ENCODE data around the gene GALNTL6. TPM values are rescaled to one million over a fixed set of nuclear protein-coding genes. Genes with fewer than 3 reads are reported as not detected.

The GALNTL6 gene
- total and polyA plus RNA-seq, 2 of the 4 experiments (the other 2 are of a cell fraction): under 0.01 TPM; not detected in 1

DNA sequence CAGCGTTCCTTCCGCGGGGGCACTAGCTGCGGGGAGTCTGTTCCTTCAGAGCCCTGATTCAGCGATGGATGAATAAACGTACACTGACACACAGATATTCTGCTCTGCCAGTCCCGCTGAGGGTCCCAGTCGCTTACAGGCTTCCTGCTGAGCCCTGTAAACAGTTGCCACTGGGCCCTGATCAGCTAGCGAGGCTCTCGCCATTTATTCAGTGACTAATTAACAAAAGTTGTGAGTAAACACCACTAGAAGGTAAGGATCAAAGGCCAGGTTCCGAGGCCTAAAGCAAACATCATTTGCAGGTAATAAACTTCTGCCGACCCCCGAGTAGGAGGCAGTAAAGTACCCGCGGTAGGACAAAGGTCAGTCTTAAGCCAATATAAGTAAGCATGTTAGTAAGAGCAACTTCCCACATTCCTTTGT, 912.8 kb downstream of the GALNTL6 start:
- no peaks in the 10 kb centered on the region for H3K4me1 ChIP-seq (ENCODE audit: control insufficient read depth, insufficient read depth, low read length)
- ChIA-PET POLR2A (ENCODE audit: unreplicated experiment) (no interaction called here), CTCF (interaction anchor here (0.9 kb wide), 1 partner anchor 16 kb away, joined by 4 read pairs; no protein-coding TSS in a partner anchor)
- H3K27me3 ChIP-seq (ENCODE audit: control insufficient read depth, insufficient read depth, low read length): no peaks in the 10 kb centered on the region
- H3K36me3 ChIP-seq (ENCODE audit: control insufficient read depth, insufficient read depth, low read length): no peaks in the 10 kb centered on the region
- no peak overlapping the region for H4K91ac ChIP-seq (ENCODE audit: insufficient read depth, low read depth, low read length)
- H3K79me1 ChIP-seq (ENCODE audit: low read depth in 1 of 2, low read length in 2 of 2): no peaks in the 10 kb centered on the region
- H3K9ac ChIP-seq (ENCODE audit: low read depth, low read length): no peak overlapping the region
- H2AK5ac ChIP-seq (ENCODE audit: low read depth, low read length): no peak overlapping the region
- no peak overlapping the region; the same call in 2 of the 3 replicates for H2BK15ac ChIP-seq (ENCODE audit: low read depth, low read length)
- no peak overlapping the region for H3K27ac ChIP-seq (ENCODE audit: insufficient read depth, low read length)
- H2AK9ac ChIP-seq (replicated peaks; ENCODE audit: low read depth, low read length, poor library complexity): no peak overlapping the region
- no peak overlapping the region for H3K23ac ChIP-seq (ENCODE audit: low read depth, low read length)
- in situ Hi-C loops (cut with MboI; ENCODE audit: low sequenced_read_pairs): no loop called here
- no CpG with 5 or more reads among the region's 15 CpGs for WGBS, 2 experiments (ENCODE audit: extremely low coverage in 2 of 2, insufficient read length in 1 of 2)
- no peak overlapping the region for H4K5ac ChIP-seq (ENCODE audit: low read depth, low read length)
- TF ChIP-seq RCOR1 (IDR thresholded peaks at IDR 0.05; ENCODE audit: insufficient replicate concordance, low read length) (no peak), POLR2A (IDR thresholded peaks at IDR 0.05; ENCODE audit: low read depth, low read length) (no peak), NFE2L2 (IDR thresholded peaks at IDR 0.05; ENCODE audit: low read depth, low read length) (no peak), RFX5 (IDR thresholded peaks at IDR 0.05; ENCODE audit: low read depth, low read length) (no peak), CHD1 (IDR thresholded peaks at IDR 0.05; ENCODE audit: low read depth, low read length) (no peak), BHLHE40 (IDR thresholded peaks at IDR 0.05; ENCODE audit: low read depth, low read length) (no peak), SMC3 (IDR thresholded peaks at IDR 0.05; ENCODE audit: low read depth, low read length) (no peak), MAFK (IDR thresholded peaks at IDR 0.05; ENCODE audit: low read depth, low read length) (no peak), MXI1 (IDR thresholded peaks at IDR 0.05; ENCODE audit: borderline replicate concordance, low read depth, low read length) (no peak), RAD21 (IDR thresholded peaks at IDR 0.05; ENCODE audit: low read length) (no peak), FOS (IDR thresholded peaks at IDR 0.05; ENCODE audit: low read depth, low read length) (no peak)
- TF ChIP-seq, protein P1, sequence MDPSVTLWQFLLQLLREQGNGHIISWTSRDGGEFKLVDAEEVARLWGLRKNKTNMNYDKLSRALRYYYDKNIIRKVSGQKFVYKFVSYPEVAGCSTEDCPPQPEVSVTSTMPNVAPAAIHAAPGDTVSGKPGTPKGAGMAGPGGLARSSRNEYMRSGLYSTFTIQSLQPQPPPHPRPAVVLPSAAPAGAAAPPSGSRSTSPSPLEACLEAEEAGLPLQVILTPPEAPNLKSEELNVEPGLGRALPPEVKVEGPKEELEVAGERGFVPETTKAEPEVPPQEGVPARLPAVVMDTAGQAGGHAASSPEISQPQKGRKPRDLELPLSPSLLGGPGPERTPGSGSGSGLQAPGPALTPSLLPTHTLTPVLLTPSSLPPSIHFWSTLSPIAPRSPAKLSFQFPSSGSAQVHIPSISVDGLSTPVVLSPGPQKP (IDR thresholded peaks at IDR 0.05; ENCODE audit: borderline replicate concordance, low read depth, low read length): no peak
- TF ChIP-seq, protein P2, sequence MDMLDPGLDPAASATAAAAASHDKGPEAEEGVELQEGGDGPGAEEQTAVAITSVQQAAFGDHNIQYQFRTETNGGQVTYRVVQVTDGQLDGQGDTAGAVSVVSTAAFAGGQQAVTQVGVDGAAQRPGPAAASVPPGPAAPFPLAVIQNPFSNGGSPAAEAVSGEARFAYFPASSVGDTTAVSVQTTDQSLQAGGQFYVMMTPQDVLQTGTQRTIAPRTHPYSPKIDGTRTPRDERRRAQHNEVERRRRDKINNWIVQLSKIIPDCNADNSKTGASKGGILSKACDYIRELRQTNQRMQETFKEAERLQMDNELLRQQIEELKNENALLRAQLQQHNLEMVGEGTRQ (IDR thresholded peaks at IDR 0.05; ENCODE audit: low read depth, low read length): no peak
- H2AFZ ChIP-seq (replicated peaks; ENCODE audit: low read length, poor library complexity): peak overlapping the region; percentile 69
- peak overlapping the region; percentile 71 for H2BK5ac ChIP-seq (ENCODE audit: low read depth, low read length, poor library complexity, severe bottlenecking)
- no peak overlapping the region for H3K4ac ChIP-seq (ENCODE audit: low read depth, low read length)
- peak overlapping the region in 1 of 2 experiments; percentile 29; a peak in 1 of 4 replicates for H4K8ac ChIP-seq (ENCODE audit: low read depth in 2 of 2, low read length in 2 of 2)
- BruUV-seq (replicated peaks): no TSS peak
- H3K14ac ChIP-seq (replicated peaks; ENCODE audit: low read depth, low read length): no peak overlapping the region
- no peaks in the 10 kb centered on the region for H4K20me1 ChIP-seq (ENCODE audit: insufficient read depth, low read length)
- H3K4me3 ChIP-seq (ENCODE audit: insufficient read depth, low read depth, low read length): no peak overlapping the region
- H2BK120ac ChIP-seq (ENCODE audit: low read depth, low read length): peak overlapping the region; percentile 64
- ATAC-seq (ENCODE audit: low read depth) (peak; percentile 61), DNase-seq (no peak)
- dilution Hi-C loops (cut with HindIII; ENCODE audit: low sequenced_read_pairs, unreplicated experiment): no loop called here
- H3K56ac ChIP-seq (ENCODE audit: extremely low read depth, insufficient read depth, low read length): no peak overlapping the region
- 0 out of 2 replicates have a peak, but pooled peaks cover 2% of the 10 kb centered on the region for H3K9me3 ChIP-seq (ENCODE audit: control insufficient read depth, insufficient read depth, low read length)
- peak overlapping the region; percentile 71; the same call in 1 of the 2 replicates for H2BK20ac ChIP-seq (ENCODE audit: low read depth, low read length)
- intact Hi-C loops (cut with micrococcal nuclease): no loop called here
- H3K9me1 ChIP-seq (ENCODE audit: insufficient read depth, low read length): no peaks in the 10 kb centered on the region
- peak overlapping the region; percentile 41 for H3K4me2 ChIP-seq (ENCODE audit: low read depth, low read length)
- no peak overlapping the region for H3K18ac ChIP-seq (ENCODE audit: low read depth, low read length)
